Stomach (tissue), 9 donors: ENCODE results near the gene MLANA. TPM values are rescaled to one million over a fixed set of nuclear protein-coding genes. Genes with fewer than 3 reads are reported as not detected.

ENCODE experiments used
- DNase-seq, 2 donors: peaks; one replicate each; pipeline versions ENCODE4 v3.0.0 to v3.0.0-alpha.2; 2013 to 2019
- H3K27ac ChIP-seq, 5 donors: fragments of 200-600 bp in 4 of 5; sonication (generic) in 4 of 5; one replicate each; pipeline ENCODE4 v1.5.1; 2013 to 2019; ENCODE audit warnings: mild to moderate bottlenecking in 1 of 5, moderate library complexity in 1 of 5
- H3K27me3 ChIP-seq, 3 donors: fragments of 200-600 bp; sonication (generic); one replicate each; pipeline ENCODE4 v1.5.1; 2017 to 2019; ENCODE audit warnings: mixed run types in 1 of 3
- H3K36me3 ChIP-seq, 4 donors: fragments of 200-600 bp; sonication (generic); 1 replicate in 3 of 4; 2 replicates in 1 of 4; pipeline ENCODE4 v1.5.1; 2016 to 2019
- H3K4me1 ChIP-seq, 4 donors: fragments of 200-600 bp; sonication (generic); one replicate each; pipeline ENCODE4 v1.5.1; 2016 to 2019
- H3K4me3 ChIP-seq, 4 donors: fragments of 200-600 bp; sonication (generic) in 3 of 4; one replicate each; pipeline ENCODE4 v1.5.1; 2016 to 2019; ENCODE audit warnings: mild to moderate bottlenecking in 1 of 4
- H3K9me3 ChIP-seq, 4 donors: fragments of 200-600 bp; sonication (generic); one replicate each; pipeline ENCODE4 v1.5.1; 2016 to 2019
- EP300 ChIP-seq: sonication (generic); formaldehyde crosslinking; IDR thresholded peaks from one replicate; pipeline ENCODE4 v1.6.1; 2017; ENCODE audit warnings: antibody characterized with exemption
- POLR2A ChIP-seq, 4 donors: fragments of 450-650 bp; IDR thresholded peaks; one replicate each; pipeline ENCODE4 v1.6.1; 2016; ENCODE audit warnings: antibody characterized with exemption in 4 of 4, control low read depth in 2 of 4, mild to moderate bottlenecking in 1 of 4, moderate library complexity in 1 of 4
- POLR2AphosphoS5 ChIP-seq, 3 donors: sonication (generic); formaldehyde crosslinking; IDR thresholded peaks; one replicate each; pipeline ENCODE4 v1.6.1; 2016; ENCODE audit warnings: antibody characterized with exemption in 3 of 3
- WGBS, 5 donors: extraction: QIAGEN DNeasy Blood & Tissue Kit in 3 of 5; methylation state at CpG; one replicate each; pipeline versions ENCODE4 v1.1.5 to v1.1.7; 2013 to 2018; 5-methylcytosine and 5-hydroxymethylcytosine counted together
- intact Hi-C: fragments of 100-400 bp; cut with DNase I; formaldehyde crosslinking; loops from one replicate; pipeline ENCODE4 v1.15.1; 2023; ENCODE audit warnings: low total_unique reads
- polyA plus RNA-seq, 3 donors: library from polyadenylated mRNA; stranded (reverse); fragments of 200-250 nt; gene quantifications; one replicate each; pipeline ENCODE4 v1.2.3, GENCODE V29; 2013
- total RNA-seq, 5 donors: library from RNA; depleted of rRNA; stranded (reverse); fragments of >200 nt; gene quantifications; one replicate each; pipeline versions ENCODE4 v1.1.0 to v1.2.3, GENCODE V29; 2014 to 2016
- TF ChIP-seq, protein P1 (sequence below), 7 experiments: fragments of 450-650 bp in 4 of 7; fragments of 200-600 bp in 3 of 7; sonication (generic) in 3 of 7; IDR thresholded peaks; one replicate each; pipeline ENCODE4 v1.5.1; 2016 to 2019; ENCODE audit warnings: antibody characterized with exemption in 7 of 7, control low read depth in 2 of 7, mild to moderate bottlenecking in 1 of 7
- donor health status: healthy with polysubstance abuse.
- donor health status: Bipolar disorder and iron deficiency.
- donor health status: healthy.

The MLANA gene
- total and polyA plus RNA-seq, 8 donors: not detected

DNA sequence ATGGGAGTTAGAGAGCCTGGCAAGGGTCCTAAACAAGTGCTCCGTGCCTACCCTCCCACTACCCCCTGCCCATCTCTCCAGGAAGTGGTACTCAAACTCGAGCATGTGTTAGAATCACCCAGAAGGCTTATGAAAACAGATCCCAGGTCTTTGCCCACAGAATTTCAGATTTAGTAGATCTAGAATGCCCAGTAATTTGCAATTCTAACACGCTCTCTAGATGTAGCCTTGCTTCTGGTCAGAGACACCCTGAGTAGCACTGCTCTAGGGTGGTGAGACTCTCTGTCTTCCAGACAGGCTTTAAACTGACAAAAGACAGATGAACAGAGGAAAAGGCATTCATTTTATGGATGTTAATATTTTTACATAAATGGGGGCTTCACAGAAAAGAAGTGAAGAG is 37.1 kb upstream of the MLANA start:
- intact Hi-C loops: no loop called here
- Histone ChIP-seq H3K36me3 (peaks cover 0 to 21% (median 2%) of the 10 kb centered on the region in 4 donors), H3K9me3 (no peaks in the 10 kb centered on the region), H3K4me1 (no peaks in the 10 kb centered on the region), H3K4me3 (no peak overlapping the region), H3K27ac (no peak overlapping the region), H3K27me3 (no peaks in the 10 kb centered on the region)
- TF ChIP-seq POLR2AphosphoS5 (IDR thresholded peaks at IDR 0.05) (no peak), EP300 (no peak), POLR2A (IDR thresholded peaks at IDR 0.05) (no peak)
- TF ChIP-seq, protein P1, sequence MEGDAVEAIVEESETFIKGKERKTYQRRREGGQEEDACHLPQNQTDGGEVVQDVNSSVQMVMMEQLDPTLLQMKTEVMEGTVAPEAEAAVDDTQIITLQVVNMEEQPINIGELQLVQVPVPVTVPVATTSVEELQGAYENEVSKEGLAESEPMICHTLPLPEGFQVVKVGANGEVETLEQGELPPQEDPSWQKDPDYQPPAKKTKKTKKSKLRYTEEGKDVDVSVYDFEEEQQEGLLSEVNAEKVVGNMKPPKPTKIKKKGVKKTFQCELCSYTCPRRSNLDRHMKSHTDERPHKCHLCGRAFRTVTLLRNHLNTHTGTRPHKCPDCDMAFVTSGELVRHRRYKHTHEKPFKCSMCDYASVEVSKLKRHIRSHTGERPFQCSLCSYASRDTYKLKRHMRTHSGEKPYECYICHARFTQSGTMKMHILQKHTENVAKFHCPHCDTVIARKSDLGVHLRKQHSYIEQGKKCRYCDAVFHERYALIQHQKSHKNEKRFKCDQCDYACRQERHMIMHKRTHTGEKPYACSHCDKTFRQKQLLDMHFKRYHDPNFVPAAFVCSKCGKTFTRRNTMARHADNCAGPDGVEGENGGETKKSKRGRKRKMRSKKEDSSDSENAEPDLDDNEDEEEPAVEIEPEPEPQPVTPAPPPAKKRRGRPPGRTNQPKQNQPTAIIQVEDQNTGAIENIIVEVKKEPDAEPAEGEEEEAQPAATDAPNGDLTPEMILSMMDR (IDR thresholded peaks at IDR 0.05): no peak
- 45 to 64% (median 49%) methylated on average over 3 of the region's 3 CpGs for WGBS, 5 donors
- DNase-seq: no peak

DNA sequence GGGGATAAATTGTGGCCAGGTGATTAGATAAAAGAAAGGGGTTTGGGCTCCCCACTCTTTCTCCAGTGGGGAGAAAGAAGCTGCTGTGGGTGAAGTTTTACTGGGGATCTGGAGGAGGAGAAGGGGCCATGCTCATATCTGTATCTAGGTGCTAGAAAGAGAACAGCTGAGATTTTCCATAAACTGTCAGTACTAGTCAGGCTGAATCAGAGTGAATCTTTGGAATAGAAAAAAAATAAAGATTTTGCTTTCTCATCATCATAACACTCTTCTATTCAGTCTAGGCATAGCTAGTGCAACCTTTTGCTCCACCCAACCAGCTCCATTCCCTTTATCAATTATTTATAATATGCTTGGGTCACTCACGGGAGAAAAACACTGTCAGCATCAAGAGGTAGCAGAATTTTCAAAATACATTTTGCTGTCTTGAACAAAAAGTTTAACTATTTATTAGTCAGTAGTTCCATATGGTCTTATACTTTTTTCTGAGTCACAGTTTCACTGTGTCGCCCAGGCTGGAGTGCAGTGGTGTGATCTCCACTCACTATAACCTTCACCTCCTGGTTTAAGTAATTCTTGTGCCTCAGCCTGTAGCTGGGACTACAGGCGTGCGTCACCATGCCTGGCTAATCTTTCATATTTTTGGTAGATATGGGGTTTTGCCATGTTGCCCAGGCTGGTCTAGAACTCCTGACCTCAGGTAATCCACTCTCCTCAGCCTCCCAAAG is 36.5 kb upstream of the MLANA start:
- TF ChIP-seq POLR2AphosphoS5 (IDR thresholded peaks at IDR 0.05) (no peak), POLR2A (IDR thresholded peaks at IDR 0.05) (no peak), EP300 (no peak)
- TF ChIP-seq, protein P1 (IDR thresholded peaks at IDR 0.05): no peak
- Histone ChIP-seq H3K27ac (no peak overlapping the region), H3K27me3 (no peaks in the 10 kb centered on the region), H3K9me3 (no peaks in the 10 kb centered on the region), H3K4me3 (no peak overlapping the region), H3K4me1 (no peaks in the 10 kb centered on the region), H3K36me3 (peaks cover 0 to 27% (median 2%) of the 10 kb centered on the region in 4 donors)
- WGBS, 5 donors: 89 to 93% (median 92%) methylated on average over 4 of the region's 4 CpGs
- DNase-seq: no peak
- intact Hi-C loops: no loop called here

DNA sequence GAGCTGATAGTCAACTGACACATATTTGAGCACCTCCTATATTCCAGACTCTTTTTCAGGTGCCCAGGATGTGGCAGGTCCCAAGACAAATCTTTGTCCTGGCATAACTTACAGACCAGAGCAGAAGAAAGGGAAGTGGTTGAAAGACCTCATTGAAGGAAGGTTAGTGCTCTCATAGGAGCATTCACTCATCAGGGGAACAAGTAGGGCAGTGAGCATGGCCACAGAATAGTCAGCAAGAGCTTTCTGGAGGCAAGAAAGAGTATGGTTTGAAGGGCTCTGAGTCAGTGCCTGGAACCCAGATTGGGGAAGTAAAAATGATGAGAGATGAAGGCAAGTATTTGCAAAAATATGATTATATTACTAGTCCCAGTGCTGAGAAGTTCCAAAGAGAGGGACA is 32.8 kb upstream of the MLANA start:
- Histone ChIP-seq H3K4me1 (no peaks in the 10 kb centered on the region), H3K27ac (no peak overlapping the region), H3K4me3 (no peak overlapping the region), H3K9me3 (no peaks in the 10 kb centered on the region), H3K27me3 (no peaks in the 10 kb centered on the region), H3K36me3 (peaks cover 0 to 29% (median 2%) of the 10 kb centered on the region in 4 donors)
- TF ChIP-seq, protein P1 (IDR thresholded peaks at IDR 0.05): no peak
- TF ChIP-seq POLR2A (IDR thresholded peaks at IDR 0.05): no peak
- TF ChIP-seq EP300: no peak
- TF ChIP-seq POLR2AphosphoS5 (IDR thresholded peaks at IDR 0.05): no peak
- intact Hi-C loops: no loop called here
- no peak for DNase-seq

DNA sequence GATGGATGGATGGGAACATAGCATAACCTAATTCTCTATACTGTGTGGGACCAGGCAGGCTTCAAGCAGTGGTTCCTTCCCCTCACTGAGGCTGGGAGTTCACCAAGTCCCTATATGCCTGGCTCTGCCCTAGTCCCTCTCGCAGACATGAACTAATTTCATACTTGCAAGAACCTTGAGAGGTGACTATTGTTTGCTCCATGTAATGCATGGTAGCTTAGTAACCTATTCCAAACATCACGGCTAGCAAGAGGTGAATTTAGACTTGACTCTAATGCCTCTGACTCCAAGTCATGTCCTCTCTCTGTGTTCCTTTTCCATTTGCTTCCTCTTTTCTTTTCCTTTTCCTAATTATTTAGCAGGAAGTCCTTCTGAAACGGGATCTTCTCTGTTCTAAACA is 31.9 kb upstream of the MLANA start:
- Histone ChIP-seq H3K36me3 (peaks cover 0 to 29% (median 2%) of the 10 kb centered on the region in 4 donors), H3K27ac (no peak overlapping the region), H3K27me3 (no peaks in the 10 kb centered on the region), H3K4me3 (no peak overlapping the region), H3K9me3 (no peaks in the 10 kb centered on the region), H3K4me1 (peaks cover 0 to under 1% (median 0%) of the 10 kb centered on the region in 4 donors)
- intact Hi-C loops: no loop called here
- no peak for DNase-seq
- no peak for TF ChIP-seq POLR2AphosphoS5 (IDR thresholded peaks at IDR 0.05)
- TF ChIP-seq, protein P1 (IDR thresholded peaks at IDR 0.05): no peak
- no peak for TF ChIP-seq POLR2A (IDR thresholded peaks at IDR 0.05)
- no peak for TF ChIP-seq EP300
- 52 to 76% (median 60%) methylated on average over 3 of the region's 3 CpGs for WGBS, 5 donors
